Uterine smooth muscle cell (primary cell): ENCODE data around the gene ICAM3. TPM values are rescaled to one million over a fixed set of nuclear protein-coding genes. Genes with fewer than 3 reads are reported as not detected.

ENCODE experiments used
- total RNA-seq: library from RNA; depleted of rRNA; stranded (reverse); fragments of >200 nt; gene quantifications from 2 replicates; pipeline ENCODE4 v1.2.3, GENCODE V29; 2014

The ICAM3 gene, protein sequence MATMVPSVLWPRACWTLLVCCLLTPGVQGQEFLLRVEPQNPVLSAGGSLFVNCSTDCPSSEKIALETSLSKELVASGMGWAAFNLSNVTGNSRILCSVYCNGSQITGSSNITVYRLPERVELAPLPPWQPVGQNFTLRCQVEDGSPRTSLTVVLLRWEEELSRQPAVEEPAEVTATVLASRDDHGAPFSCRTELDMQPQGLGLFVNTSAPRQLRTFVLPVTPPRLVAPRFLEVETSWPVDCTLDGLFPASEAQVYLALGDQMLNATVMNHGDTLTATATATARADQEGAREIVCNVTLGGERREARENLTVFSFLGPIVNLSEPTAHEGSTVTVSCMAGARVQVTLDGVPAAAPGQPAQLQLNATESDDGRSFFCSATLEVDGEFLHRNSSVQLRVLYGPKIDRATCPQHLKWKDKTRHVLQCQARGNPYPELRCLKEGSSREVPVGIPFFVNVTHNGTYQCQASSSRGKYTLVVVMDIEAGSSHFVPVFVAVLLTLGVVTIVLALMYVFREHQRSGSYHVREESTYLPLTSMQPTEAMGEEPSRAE
- 5.1 and 9.6 TPM in 2 replicates for total RNA-seq

DNA sequence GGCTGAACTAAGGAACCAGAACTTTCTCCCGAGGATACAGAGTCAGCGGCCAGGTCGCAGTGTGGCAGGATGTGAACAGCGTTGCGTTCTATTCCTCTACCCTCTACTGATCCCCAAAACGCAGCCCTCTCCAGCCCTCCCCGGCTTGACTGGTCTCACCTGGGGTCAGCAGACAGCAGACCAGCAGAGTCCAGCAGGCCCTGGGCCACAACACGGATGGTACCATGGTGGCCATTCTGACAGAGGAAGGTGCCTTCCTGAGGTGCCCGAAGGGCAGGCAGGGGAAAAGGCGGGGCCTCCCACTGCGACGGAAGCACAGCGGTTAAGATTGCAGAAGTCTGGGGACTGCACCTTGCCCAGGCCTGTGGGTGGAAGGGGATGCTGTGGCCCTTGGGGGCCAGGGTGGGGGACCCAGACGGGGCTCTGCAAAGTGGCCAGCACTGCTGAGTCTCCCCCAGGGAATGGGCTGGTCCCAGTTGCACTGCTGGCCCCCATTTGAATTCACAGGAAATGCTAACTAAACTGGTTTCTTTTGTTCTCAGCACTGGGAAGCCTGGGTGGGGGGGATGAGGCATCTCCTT, at the start of gene ICAM3:
Gene ICAM3, minus strand, starts transcription at position 245 of the 581 bp plus-strand sequence. Its CDS starts 10 bp downstream, at position 235.

DNA sequence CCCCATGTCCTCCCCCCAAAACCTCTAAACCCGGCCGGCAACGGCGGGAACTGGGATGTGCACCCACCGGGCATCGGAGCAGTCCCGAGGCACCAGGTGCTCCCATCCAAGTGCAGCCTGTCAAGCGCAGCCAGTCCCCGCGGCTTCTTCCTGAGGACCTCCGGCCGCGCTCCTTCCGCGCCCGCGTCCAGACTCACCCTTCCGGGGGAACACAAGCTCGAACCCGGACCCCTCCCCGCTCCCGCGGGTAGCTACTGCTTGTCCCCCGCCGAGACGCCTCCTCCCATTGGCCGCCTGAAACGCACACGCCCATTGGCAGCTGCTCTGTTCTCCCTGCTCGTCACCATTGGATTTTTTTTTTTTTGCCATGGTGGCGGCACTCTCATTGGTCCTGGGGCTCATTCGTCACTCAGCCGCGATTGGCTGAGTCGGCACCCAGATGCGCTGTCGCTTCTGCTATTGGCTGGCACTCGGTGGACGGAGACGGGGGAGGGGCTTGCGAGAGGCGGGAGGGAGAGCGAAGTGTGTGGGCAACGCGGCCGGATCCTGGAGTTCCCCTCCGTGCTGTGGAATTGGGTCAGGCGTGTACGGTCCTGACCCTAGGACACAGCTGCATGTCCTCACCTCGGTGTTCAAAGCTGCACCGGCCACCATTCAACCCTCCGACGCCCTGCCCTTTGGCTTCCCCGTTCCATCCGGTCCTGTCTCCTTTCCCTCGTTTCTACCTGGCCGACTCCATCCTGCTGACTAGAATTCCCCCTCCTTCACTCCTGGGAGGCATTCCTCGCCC, 41.1 kb upstream of the ICAM3 start, which contains the start of gene TYK2:
Gene TYK2, minus strand, starts transcription at position 260 of the 790 bp plus-strand sequence. CDS start 2,166 bp downstream, outside the sequence.

DNA sequence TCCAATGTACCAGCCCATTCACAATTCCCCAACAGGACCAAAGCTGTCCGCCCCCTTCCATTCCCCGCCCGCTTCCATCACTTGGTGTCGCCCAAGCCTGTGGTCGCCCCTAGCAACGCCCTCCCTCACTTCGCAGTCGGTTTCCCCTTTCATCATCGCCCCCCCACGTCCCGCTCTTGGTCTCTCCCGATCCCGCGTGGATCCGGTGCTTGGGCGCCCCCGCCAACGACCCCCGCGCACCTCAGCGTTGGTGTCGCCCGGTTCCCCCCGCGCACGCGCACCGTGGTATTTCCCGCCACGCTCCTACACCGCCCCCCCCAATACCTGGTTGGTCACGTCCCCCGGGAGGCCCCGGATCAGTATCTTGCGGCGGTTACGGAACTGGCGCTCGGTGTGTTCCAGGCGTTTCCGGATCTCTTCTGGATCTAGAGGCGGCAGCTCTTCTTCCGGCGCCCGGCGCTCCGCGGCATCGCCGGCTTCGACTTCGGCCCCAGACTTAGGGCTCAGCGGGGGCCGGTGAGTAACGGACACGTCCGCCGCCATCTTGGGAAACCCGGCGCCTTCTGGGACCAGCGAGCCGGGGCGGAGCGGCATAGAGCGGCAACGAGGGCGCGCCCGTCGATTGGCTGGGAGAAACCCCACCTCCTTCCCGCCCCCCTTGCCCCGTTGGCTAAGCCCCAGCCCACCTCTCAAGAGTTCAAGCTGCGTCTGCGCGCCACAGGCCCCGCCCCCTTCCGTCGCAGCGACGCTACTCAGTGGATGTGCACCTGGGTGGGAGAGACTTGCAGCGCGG, 6.3 kb downstream of the ICAM3 start, which contains the start of gene RAVER1:
Gene RAVER1, minus strand, starts transcription at position 565 of the 793 bp plus-strand sequence. Its CDS starts 22 bp downstream, at position 543.

DNA sequence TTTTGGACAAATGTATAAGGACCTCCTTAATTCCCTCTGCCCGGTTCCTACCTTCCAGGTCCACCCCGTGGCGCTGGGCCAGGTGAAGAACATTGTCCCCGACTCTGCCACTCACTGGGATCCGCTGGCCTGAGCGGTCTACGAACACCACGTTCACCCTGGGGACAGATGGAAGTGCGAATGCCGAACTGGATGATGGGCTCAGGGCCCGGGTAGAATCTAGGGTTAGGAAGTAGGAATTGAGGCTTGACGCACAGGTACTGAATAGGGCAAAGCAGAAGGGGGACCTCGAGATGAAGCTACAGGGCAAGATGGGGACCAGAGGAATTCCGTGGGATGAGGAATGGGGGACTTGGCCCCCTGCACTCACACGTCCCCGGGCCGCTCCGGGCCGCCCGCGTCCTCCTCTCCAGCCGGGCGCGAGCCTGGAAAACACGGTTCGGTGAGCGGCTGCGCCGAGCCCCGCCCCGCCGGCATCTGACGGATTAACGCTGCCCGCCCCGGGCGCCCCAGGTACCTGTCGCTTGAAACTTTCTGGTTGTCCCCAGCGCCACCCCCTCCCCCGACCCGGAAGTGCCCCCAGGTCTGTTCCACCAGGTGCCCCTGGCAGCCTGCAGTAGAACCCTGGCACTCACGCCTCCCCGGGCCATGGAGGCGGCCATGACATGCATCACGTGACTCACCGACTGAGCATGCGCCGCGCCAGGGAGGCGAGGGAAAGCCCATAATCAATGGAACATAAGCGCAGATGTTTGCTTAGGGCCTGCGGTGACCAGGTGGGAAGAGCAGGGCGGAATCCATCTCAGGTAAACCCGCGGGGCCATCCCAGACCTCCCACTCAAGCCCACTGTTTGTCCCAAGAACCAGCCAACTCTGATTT, 23.8 kb downstream of the ICAM3 start, which contains the start of gene FDX2:
Gene FDX2, minus strand, starts transcription at position 681 of the 880 bp plus-strand sequence. Its CDS starts 19 bp downstream, at position 662.

DNA sequence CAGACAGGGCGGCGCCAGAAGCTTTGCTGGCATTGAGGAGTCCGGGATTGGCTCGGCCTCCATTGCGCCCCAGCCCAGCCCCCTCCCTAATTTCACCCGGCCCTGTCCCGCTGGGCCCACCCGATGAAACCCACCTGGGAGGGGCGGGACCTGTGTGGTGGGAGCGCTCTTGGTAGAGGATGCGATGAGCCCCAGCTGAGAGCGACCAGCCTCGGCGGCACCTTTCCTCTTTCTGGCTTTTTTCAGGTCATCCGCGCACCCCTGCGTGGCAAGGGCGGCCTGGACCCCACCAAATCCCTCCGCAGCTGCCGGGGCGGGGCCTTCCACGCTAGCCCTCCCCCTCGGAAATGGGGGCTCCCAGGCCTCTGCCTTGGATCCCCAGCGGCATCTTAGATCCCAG, 30.0 kb downstream of the ICAM3 start, which contains the start of gene ZGLP1:
Gene ZGLP1, minus strand, starts transcription at position 393 of the 400 bp plus-strand sequence.

DNA sequence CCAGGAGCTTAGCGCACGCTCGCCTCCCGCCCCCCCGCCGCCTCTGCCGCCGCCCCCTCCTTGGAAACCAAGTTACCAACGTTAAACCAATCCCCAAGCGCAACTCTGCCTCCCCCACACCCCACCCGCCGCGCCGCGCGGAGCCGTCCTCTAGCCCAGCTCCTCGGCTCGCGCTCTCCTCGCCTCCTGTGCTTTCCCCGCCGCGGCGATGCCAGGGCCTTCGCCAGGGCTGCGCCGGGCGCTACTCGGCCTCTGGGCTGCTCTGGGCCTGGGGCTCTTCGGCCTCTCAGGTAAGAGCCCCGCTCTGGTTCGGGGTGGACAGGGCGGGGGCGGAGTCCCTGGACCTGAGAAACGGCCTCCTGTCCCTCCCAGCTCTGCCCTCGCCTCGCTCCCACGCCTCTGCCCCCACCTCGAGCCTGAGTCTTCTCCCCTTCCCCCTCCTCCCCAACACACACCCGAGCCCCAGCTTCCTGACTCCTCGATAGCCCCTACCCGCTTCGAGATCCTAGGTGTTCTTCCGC, 49.5 kb downstream of the ICAM3 start, which contains the start of gene ICAM5:
Gene ICAM5, plus strand, starts transcription at position 117 of the 521 bp plus-strand sequence. Its CDS starts 92 bp downstream, at position 209.

DNA sequence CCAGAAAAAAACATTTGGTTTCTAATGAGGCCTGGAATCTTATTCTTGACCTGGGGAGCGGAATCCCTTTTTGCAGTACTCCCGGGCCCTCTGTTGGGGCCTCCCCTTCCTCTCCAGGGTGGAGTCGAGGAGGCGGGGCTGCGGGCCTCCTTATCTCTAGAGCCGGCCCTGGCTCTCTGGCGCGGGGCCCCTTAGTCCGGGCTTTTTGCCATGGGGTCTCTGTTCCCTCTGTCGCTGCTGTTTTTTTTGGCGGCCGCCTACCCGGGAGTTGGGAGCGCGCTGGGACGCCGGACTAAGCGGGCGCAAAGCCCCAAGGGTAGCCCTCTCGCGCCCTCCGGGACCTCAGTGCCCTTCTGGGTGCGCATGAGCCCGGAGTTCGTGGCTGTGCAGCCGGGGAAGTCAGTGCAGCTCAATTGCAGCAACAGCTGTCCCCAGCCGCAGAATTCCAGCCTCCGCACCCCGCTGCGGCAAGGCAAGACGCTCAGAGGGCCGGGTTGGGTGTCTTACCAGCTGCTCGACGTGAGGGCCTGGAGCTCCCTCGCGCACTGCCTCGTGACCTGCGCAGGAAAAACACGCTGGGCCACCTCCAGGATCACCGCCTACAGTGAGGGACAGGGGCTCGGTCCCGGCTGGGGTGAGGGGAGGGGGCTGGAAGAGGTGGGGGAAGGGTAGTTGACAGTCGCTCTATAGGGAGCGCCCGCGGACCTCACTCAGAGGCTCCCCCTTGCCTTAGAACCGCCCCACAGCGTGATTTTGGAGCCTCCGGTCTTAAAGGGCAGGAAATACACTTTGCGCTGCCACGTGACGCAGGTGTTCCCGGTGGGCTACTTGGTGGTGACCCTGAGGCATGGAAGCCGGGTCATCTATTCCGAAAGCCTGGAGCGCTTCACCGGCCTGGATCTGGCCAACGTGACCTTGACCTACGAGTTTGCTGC, 52.4 kb downstream of the ICAM3 start, which contains the start of gene ICAM4:
Gene ICAM4, plus strand, starts transcription at position 153 of the 935 bp plus-strand sequence. Its CDS starts 58 bp downstream, at position 211.

Other genes starting within 250 kb of the ICAM3 start
- not detected in 2 replicates for gene ANGPTL6, start 236.9 kb downstream of the ICAM3 start, total RNA-seq
- 27.4 and 42.7 TPM in 2 replicates for gene PPAN, start 233.3 kb downstream of the ICAM3 start, total RNA-seq
- 3.0 and 3.9 TPM in 2 replicates for gene P2RY11, start 227.9 kb downstream of the ICAM3 start, total RNA-seq
- gene EIF3G, start 219.7 kb downstream of the ICAM3 start, total RNA-seq: 318 and 322 TPM in 2 replicates
- 38.0 and 90.2 TPM in 2 replicates for gene DNMT1, start 144.7 kb downstream of the ICAM3 start, total RNA-seq
- gene S1PR2, start 108.3 kb downstream of the ICAM3 start, total RNA-seq: 11.2 and 12.2 TPM in 2 replicates
- gene MRPL4, start 87.4 kb downstream of the ICAM3 start, total RNA-seq: 22.2 and 27.1 TPM in 2 replicates
- 4.8 and 5.6 TPM in 2 replicates for gene ICAM1, start 68.5 kb downstream of the ICAM3 start, total RNA-seq
- gene ICAM4, start 52.7 kb downstream of the ICAM3 start, total RNA-seq: 0.33 and 0.75 TPM in 2 replicates
- 1.8 and 4.6 TPM in 2 replicates for gene ICAM5, start 49.7 kb downstream of the ICAM3 start, total RNA-seq
- gene ZGLP1, start 29.8 kb downstream of the ICAM3 start, total RNA-seq: 0.22 and 0.87 TPM in 2 replicates
- gene FDX2, start 23.6 kb downstream of the ICAM3 start, total RNA-seq: 18.2 and 28.6 TPM in 2 replicates
- gene RAVER1, start 6.1 kb downstream of the ICAM3 start, total RNA-seq: 16.1 and 17.5 TPM in 2 replicates
- gene TYK2, start 40.9 kb upstream of the ICAM3 start, total RNA-seq: 80.7 and 101 TPM in 2 replicates
- 214 and 295 TPM in 2 replicates for gene CDC37, start 63.9 kb upstream of the ICAM3 start, total RNA-seq
- gene PDE4A, start 80.9 kb upstream of the ICAM3 start, total RNA-seq: 3.7 and 5.6 TPM in 2 replicates
- gene KEAP1, start 163.7 kb upstream of the ICAM3 start, total RNA-seq: 77.9 and 93.1 TPM in 2 replicates
- gene S1PR5, start 177.8 kb upstream of the ICAM3 start, total RNA-seq: 0.12 and 0.44 TPM in 2 replicates
- 13.5 and 16.7 TPM in 2 replicates for gene ATG4D, start 204.3 kb upstream of the ICAM3 start, total RNA-seq
- 9.7 and 10.5 TPM in 2 replicates for gene KRI1, start 226.4 kb upstream of the ICAM3 start, total RNA-seq
- gene CDKN2D, start 229.4 kb upstream of the ICAM3 start, total RNA-seq: 7.1 and 19.3 TPM in 2 replicates
- gene AP1M2, start 247.7 kb upstream of the ICAM3 start, total RNA-seq: 0.77 and 0.87 TPM in 2 replicates